GM18520 (cell line): ENCODE measurements around the gene SRPK3.
"Not testable (repeated sequence)": the region's sequence is repeated elsewhere in the genome, so short reads cannot be mapped to it uniquely, and the experiment has no call there.

Experiments
- ATAC-seq: cut with Tn5 transposase; IDR thresholded peaks from one replicate; pipeline ENCODE4 v1.9.1; 2021; ENCODE audit not compliant: unreplicated experiment

The SRPK3 gene

GRCh38 chrX:153803211-153804099, 22.6 kb downstream of the SRPK3 start:
- ATAC-seq: no peak

GRCh38 chrX:153804100-153804595, 23.3 kb downstream of the SRPK3 start:
- no peak for ATAC-seq

GRCh38 chrX:153804621-153805020, 23.8 kb downstream of the SRPK3 start:
- no peak for ATAC-seq

GRCh38 chrX:153805436-153805835, 24.6 kb downstream of the SRPK3 start:
- ATAC-seq: no peak

- no peak for ATAC-seq
Observed at GRCh38 chrX:153806999-153807575, 26.2 kb downstream of the SRPK3 start.

- no peak for ATAC-seq
Observed at GRCh38 chrX:153807976-153808375, 27.1 kb downstream of the SRPK3 start.

GRCh38 chrX:153812220-153812619, 31.4 kb downstream of the SRPK3 start:
- ATAC-seq: no peak

- ATAC-seq: no peak
Observed at GRCh38 chrX:153813161-153813560, 32.3 kb downstream of the SRPK3 start.

- no peak for ATAC-seq
Observed at GRCh38 chrX:153814591-153815315, 33.9 kb downstream of the SRPK3 start.

GRCh38 chrX:153816831-153817690, 36.2 kb downstream of the SRPK3 start:
- no peak for ATAC-seq

- not testable (repeated sequence) for ATAC-seq
Observed at GRCh38 chrX:153818064-153818463, 37.2 kb downstream of the SRPK3 start.

GRCh38 chrX:153818571-153819383, 37.9 kb downstream of the SRPK3 start:
- ATAC-seq: no peak

- ATAC-seq: no peak
Observed at GRCh38 chrX:153819384-153820040, 38.7 kb downstream of the SRPK3 start.

- no peak for ATAC-seq
Observed at GRCh38 chrX:153820601-153821000, 39.8 kb downstream of the SRPK3 start.

- ATAC-seq: no peak
Observed at GRCh38 chrX:153821066-153821465, 40.2 kb downstream of the SRPK3 start.

GRCh38 chrX:153824348-153824747, 43.5 kb downstream of the SRPK3 start:
- ATAC-seq: no peak

GRCh38 chrX:153825042-153825441, 44.2 kb downstream of the SRPK3 start:
- no peak for ATAC-seq

- ATAC-seq: no peak
Observed at GRCh38 chrX:153827016-153827415, 46.2 kb downstream of the SRPK3 start.

GRCh38 chrX:153827903-153828302, 47.1 kb downstream of the SRPK3 start:
- no peak for ATAC-seq
